HG03520 (cell line): Measurements from ENCODE around the gene SORD.

Experiments used
- ATAC-seq: cut with Tn5 transposase; IDR thresholded peaks from one replicate; pipeline ENCODE4 v1.9.1; 2021; ENCODE audit warnings: mild to moderate bottlenecking, moderate library complexity; ENCODE audit not compliant: unreplicated experiment

Gene SORD

DNA sequence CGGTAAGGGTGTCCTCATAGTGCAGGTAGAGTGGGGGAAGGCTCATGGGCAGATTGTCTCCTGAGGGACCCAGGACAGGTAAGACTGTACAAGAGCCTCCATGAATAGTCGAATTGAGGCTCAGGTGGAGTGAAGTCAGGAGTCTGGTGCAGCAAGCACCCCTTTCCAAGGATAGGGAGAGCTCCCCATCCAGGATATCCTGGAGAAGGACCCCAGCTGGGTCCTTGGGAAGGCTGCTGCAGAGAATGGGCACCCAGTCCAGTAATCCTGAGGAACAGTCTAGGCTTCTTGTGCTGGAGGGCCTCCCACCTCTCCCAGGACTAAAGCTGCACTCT, 91.7 kb downstream of the SORD start:
- no peak for ATAC-seq

DNA sequence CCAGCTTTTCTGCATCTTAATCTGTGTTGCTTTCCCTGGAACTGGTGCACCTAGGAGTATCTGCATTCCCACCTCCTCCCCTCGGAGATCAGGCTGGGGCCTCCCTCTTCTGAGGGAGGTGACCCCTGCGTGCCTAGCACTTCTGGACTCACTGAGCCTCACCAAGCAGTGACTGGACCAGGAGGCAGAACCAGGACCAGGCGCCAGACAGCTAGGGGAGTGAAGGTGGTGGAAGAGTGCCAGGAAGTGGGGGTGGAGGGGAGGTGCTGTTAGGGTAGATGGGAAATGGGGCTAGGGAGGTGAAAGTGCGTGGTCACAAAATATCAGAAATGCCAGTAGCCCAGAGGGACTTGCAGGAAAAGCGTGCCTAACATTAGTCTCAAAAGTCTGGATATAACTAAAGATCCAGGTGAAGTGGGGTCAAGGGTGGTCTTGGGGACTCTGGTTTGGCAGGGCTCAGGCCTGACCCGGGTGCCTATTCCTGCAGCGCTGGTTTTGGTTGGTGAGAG, 92.4 kb downstream of the SORD start:
- no peak for ATAC-seq

DNA sequence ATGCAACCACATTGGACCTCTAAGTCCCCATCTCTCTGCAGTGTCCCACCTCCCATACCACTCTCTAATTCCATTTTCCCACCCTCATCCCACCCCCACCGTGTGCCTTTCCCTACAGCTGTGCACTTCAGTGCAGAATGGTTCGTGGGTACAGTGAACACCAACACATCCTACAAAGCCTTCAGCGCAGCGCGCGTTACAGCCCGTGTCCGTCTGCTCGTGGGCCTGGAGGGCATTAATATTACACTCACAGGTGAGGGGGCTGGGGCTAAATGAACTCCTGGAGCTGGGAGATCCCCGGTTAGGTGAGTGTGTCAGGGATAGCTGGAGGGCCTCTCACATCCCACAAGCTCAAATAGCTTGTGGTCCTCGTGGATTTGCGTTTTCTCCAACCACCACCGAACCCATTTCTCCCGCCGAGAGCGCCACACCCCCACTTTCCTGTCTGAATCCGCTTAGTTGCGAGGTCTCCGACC, 93.0 kb downstream of the SORD start:
- no peak for ATAC-seq

DNA sequence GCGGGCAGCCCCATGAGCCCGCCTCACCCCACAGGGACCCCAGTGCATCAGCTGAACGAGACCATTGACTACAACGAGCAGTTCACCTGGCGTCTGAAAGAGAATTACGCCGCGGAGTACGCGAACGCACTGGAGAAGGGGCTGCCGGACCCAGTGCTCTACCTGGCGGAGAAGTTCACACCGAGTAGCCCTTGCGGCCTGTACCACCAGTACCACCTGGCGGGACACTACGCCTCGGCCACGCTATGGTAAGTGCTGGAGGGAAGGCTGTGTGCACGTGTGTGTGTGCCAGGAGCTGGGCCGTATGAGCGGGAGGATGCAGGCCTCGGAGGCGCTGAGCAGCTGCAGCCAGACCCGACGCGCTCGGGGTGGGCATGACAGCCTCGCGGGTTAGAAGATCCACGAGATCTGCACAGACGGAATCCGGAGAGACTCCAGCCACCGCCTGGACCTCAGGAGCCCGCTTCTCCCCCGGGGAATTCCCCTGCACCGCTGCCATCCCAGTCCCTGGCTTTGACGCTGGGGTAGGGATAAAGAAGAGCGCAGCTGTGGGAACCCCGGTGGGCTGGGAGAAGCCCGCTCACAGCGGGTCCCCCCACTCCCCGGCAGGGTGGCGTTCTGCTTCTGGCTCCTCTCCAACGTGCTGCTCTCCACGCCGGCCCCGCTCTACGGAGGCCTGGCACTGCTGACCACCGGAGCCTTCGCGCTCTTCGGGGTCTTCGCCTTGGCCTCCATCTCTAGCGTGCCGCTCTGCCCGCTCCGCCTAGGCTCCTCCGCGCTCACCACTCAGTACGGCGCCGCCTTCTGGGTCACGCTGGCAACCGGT, 93.7 kb downstream of the SORD start:
- no peak for ATAC-seq

DNA sequence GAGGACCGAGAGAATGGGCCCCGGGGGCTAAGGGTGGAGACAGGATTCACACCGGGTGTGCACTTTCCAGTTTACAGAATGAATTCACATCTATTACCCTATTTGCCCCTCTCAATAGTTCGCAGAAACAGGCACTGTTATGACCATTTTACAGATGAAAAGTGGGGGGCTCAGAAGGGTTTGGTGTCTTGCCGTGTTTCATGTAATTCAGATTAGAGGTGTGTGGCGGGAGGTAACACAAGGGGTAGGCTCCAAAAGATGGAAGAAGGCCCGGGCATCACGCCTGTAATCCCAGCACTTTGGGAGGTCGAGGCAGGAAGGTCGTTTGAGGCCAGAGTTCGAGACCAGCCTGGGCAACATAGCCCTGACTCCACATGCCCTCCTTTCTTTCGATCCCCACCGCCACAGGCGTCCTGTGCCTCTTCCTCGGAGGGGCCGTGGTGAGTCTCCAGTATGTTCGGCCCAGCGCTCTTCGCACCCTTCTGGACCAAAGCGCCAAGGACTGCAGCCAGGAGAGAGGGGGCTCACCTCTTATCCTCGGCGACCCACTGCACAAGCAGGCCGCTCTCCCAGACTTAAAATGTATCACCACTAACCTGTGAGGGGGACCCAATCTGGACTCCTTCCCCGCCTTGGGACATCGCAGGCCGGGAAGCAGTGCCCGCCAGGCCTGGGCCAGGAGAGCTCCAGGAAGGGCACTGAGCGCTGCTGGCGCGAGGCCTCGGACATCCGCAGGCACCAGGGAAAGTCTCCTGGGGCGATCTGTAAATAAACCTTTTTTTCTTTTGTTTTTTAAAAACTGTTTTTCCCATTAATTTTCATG, 94.5 kb downstream of the SORD start:
- ATAC-seq: no peak

DNA sequence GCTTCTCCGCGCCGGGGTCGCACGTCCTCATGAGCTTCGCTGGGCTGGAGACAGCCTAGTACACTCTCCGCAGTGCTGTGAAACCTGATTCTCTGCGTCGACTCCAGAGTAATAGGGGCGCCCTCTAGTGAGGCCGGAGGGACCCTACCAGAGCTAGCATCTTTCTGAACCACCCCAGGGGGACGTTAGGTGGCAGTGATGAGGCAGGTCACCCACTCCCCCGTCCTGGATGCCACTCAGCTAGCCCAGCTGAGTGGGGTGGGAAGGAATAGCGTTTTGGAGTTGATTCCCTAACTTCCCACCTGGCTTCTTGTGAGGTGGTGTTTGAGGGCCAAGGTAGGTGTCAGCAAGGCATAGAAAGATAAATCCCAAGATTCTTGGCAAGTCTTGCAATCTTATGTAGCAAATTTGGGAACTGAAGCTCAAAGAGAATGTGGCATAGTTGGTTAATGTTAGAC, 95.2 kb downstream of the SORD start:
- peak; percentile 91 for ATAC-seq

DNA sequence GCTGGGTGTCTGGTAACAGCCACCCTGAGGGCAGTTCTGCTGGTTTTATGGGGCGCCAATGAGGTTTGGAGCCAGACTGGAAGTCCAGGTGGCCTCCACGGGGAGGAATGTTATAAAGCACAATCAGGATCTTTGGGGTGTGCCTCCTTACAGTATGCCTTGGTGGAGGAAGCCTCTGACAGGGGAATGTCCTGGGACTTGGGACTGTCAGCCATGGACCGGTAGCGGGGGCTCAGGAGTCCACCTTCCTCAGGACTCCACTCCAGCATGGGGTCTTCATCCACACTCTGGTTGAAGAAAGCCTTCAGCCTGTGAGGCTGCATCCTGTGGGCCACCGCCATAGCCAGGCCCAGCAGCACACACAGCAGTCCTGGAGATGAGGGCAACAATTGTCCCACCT, 96.0 kb downstream of the SORD start:
- ATAC-seq: no peak

DNA sequence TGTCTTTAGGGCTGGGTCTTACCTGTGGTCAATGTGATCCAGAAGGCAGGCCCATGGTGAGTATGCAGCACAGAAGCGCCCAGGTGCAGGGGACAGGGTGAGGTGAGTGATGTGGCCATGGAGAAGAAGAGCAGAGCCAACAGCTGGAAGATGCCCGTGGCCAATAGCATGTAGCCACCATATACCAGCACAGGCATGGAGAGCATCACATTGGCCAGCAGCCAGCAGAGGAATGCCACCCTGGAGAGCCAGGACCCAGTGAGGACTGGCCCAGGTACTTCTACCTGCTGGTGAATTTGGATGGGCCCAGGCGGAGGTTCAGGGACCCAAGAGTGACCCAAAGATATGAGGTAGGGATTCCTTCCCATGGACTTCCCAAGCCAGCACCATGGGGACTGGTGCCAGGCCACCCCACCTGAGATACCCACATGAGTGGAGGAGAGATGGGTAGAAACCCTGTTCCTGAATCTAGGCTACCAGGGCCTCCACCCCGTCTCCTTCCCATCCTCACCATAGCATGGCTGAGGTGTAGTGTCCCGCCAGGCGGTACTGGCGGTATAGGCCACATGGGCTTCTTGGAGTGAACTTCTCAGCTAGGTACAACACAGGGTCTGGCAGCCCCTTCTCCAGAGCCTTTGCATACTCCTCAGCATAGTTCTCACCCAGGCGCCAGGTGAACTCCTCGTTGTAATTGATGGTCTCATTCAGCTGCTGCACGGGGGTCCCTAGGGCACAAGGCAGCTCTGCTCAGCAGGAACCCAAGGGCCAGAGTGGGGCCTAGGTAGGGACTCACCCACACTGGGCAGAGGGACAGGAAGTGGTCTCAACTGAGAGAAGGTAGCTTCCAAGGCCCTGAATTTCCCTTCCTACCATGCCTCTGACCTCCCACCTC, 97.3 kb downstream of the SORD start:
- ATAC-seq: no peak

DNA sequence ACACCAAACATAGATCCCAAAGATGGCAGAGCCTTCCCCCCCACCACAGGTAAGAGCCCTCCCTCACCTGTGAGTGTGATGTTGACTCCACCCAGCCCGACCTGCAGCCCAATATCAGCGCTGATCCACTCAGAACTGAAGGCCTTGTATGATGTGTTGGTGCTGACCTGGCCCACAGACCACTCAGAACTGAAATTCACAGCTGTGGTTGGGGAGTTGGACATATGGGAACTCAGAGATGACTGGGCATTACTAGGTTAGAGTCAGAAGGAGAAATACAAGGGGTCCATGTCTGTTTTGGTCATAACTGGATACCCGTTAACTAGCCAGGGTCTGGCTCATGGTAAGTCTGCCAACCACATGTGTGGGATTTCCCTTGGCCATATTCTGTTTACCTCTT, 98.0 kb downstream of the SORD start:
- no peak for ATAC-seq

DNA sequence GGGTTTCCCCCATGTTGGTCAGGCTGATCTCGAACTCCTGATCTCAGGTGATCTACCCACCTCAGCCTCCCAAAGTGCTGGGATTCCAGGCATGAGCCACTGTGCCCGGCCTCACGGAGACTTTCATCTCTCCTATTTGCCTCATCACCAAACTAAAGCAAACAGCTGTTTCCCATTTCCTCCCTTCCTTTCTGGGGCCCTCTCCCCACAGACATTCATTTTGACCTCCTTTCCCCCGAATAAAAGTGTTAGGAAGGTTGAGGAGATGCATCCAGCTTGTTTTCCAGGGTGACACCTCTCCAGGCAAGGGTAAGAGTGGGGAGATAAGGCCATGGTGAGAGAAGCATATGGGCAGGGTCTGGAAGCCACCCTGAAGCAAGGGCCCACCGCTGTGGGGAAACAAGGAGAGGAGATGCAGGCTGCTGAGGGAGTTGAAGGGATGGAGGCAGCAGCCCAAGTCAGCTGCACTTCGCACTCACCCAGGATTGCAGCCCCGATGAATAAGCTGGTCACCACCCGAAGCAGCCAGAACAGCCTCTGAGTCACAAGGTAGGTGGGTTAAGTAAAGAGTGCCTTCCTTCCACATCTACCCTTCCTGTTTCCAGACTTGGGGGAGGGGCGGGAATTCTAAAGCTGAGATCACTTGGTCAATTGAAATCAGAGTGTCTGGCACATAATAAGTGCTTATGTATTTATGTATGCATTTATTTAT, 98.9 kb downstream of the SORD start:
- no peak for ATAC-seq

DNA sequence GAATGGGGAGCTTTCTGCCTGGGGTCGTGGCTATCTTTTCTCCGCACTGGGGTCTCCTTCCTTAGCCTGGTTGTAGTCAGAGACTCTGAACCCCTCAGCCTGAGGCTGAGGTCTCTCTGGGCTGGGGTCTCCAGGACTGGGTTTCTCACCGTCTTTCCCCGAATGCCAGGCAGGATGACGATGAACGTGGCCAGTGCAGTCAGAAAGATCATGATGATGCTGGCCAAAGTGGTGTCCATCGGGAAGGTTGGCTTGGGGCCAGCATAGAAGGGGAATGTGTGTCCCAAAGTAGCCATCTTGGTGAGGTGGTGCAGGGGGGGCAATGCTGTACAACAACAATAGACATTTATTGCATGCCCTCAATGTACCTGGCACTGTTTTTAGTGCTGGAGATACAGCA, 99.7 kb downstream of the SORD start:
- ATAC-seq: no peak

DNA sequence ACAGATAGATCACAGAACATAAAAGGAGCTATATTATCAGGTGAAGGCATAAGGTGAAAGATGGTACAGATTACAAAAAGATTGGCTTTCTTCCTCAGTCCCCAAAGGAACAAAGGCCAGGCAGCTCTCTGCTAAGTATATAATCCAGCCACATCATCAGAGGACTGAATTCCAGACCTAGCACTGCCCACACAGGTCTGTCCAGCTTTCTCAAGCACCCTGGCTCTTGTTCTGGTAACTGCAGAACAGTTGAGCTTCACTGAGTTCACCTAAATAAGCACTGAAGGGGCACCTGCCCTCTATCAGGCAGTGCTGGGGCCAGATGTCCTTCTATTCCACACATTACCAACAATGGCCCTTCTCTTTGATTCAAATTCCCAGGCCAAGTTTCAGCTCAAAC, 100.4 kb downstream of the SORD start:
- no peak for ATAC-seq

DNA sequence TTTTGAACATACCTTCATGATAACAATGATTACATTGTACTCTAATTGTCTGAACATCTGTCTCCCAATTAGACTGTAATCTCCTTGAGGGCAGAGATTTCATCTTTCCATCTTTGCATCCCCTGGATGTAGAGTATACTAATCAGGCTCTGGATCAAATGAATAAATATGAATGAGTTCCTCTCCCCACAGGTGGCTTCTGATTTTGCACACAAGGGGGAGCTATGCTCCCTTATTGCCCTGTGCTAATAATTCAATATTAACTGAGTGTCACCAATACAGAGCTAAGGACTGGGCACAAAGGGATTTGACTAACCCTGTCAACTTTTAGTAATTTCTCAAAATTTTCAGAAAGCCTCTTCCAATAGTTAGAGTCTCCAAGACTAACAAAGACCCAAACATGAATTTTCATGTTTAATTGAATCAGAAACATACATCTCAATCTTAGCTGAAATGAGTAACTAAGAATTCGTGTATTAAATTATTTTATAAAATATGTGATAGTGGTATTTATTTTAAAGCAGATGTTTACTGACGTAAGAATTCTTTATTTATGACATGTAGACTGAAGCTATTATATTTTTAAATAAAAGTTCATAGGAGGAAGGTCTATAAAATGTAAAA, 103.7 kb downstream of the SORD start:
- no peak for ATAC-seq
